IPS-11a (cell line): Measurements from ENCODE around the gene DSCAML1.

Source experiments
- H3K4me3 ChIP-seq: one replicate; pipeline ENCODE4 v1.5.1; 2013; ENCODE audit warnings: low read depth, low read length, control low read depth

The DSCAML1 gene

DNA sequence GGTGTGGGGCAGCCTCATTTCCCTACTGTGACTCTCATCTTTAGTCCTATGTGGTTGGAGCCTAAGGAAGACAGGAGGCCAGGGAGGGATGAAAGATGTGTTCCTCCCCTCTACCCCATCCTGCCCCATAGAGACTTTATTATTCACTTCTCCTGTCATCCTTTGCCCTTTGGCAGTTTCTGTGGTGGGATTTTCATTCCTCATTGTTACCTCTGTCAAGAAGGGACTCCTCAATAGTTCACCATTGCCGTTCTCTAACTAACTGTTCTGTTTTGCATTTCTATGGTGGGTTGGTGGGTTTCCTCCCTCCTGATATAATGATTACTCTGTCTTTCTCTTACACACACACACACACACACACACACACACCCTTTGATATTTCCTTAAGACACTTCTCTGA, 202.3 kb downstream of the DSCAML1 start:
- H3K4me3 ChIP-seq: no peak overlapping the region

GRCh38 chr11:117593065-117593464, 204.0 kb downstream of the DSCAML1 start:
- no peak overlapping the region for H3K4me3 ChIP-seq

GRCh38 chr11:117591316-117592039, 205.5 kb downstream of the DSCAML1 start:
- H3K4me3 ChIP-seq: no peak overlapping the region

GRCh38 chr11:117589063-117589462, 208.0 kb downstream of the DSCAML1 start:
- no peak overlapping the region for H3K4me3 ChIP-seq

DNA sequence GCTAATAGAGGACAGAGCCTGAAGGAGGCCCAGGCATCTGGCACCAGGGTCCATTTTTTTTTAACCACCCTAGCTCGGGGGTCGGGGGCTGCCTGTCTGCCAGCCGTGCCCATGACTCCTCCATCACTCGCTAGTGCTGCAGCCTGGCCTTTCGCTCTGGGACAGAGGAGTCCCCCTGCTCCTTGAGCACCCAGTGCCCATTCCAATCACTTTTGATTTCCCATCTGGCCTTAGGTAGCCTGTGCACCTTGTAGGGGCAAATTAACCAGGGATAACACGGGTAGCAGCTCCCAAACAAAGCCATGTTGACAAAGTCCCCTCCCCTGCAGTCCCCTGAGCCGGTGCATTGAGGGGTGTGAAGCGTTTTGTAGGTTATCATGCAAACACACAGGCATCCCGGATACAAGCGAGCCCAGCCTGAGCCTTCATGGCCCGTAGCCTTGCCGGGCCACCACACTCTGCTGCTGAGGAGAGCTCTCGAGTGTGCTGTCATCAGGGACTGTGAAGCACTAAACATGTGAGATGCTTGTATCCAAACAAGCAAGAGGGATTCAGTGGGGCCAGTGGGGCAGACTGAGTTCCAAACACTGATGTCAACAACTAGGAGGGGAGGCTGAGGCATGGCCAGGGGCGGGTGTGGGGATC, 208.7 kb downstream of the DSCAML1 start:
- H3K4me3 ChIP-seq: no peak overlapping the region

DNA sequence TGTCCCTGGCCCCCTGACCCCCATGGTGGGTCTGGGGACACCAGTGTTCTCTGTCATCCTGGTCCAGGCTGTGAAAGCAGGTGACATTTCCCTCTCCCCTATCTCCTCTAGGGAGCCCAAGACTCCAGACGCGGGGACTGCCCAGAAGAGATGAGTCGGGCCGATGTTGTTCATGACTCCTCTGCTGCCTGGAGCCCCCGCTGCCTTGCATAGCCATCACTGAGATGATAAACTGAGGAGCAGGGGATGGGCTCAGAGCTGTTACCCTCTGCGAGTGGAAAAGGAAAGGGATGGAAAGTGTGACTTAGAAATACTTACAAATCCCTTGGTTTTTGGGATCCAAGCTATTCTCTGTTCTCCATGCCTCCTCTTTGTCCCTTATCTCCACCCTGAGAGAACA, 209.6 kb downstream of the DSCAML1 start:
- H3K4me3 ChIP-seq: no peak overlapping the region

DNA sequence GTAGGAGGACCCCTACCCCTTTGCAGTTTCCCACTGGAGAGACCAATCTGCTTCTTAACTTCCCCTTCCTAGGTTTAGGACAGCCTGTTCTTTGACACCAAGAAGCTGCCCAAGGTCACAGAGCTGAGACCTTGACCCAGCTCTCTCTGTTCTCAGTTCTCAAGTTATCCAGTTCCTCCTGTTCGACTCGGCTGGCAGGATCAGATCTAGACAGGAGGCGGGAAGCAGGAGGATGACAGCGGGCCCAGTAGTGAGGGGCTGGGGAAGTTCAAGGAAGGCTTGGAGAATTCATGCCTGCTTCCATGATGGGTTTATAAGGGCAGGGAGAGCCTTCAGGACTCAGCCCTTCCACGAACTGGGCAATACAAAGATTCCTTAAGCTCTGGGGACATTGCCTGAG, 210.6 kb downstream of the DSCAML1 start:
- no peak overlapping the region for H3K4me3 ChIP-seq

DNA sequence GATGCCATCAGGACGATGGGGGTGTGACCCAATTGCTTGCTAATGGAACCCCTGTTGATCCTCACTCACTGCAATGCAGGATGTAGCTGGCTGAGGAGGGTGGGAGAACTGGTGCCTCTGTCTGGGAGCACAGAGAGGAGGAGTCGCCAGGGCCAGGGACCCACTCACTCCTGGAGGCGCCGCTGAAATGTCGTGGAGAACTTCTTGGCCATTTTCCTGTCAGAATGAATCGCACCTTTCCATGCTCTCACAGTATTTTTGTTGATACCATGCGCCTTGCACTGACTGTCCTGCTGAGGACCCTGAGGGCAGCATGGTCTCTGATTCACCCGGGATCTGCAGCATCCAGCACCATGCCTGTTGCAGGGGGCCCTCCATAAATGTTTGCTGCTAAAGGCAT, 211.4 kb downstream of the DSCAML1 start:
- no peak overlapping the region for H3K4me3 ChIP-seq

DNA sequence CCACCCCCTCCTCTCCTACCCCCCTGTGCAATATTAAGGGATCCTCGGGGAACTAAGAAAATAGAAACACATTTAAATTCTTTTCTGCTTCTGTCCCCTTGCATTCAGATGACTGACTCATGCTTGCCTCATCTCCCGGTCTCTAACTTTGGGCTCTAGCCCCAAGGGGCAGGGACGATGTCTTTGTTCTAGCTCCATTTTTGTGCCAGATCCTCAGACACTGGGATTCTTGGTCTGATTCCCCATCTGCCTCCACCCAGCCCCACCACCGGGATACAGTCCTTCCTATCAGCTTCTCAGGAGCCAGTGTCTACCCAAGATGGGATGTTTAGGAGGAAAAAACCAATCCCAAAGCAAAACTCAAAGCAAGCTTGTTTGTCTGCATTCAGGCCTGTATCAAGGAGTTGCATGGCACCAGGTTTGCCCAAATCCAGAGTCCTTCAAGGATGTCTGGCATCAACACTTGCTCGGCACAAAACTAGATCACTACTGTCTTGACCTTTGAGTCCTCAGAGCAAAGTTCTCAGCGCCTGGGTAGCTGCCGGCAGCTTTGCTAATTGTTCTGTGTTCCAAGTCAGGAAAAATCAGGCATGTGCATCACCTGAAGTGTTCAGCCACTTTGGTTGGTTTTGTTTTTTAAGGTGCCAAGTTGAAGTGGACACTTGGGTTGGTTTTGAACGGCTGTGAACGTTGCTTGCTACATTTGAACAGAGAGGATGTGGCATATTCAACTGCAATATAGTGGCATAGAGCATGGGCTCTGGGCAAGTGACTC, 212.8 kb downstream of the DSCAML1 start:
- no peak overlapping the region for H3K4me3 ChIP-seq

DNA sequence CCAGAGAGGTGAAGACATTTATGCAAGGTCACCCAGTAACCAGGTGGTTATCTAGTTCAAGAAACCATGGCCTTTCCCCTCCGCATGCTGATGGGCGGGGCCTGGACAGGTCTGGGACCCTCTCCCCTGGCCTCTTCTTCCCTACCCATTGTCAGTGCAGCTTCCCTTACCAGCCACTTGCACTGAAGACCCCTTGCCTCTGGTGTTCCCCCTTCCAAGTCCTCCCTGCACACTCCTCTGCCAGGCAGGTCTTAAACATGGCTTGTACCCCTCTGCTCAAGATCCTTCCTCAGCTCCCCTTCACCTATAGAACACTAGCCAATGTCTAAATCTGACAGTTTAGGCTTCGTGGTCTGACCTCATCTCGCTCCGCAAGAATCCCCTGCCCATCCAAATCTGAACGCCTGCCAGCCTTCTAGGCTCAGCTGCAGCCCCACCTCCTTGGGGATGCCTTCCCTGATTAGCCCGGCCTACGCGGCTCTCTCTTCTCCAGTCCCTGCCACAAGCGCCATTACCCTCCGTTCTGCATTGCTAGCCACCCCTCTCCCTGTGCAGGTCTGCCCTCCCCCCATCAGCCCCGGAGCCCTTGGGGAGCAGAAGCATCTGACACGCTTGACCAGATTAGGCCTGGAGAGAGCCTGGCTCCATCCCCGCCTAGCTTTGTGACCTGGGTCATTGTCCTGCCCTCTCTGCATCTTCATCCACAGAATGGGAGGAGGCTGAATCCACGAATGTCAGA, 213.8 kb downstream of the DSCAML1 start:
- no peak overlapping the region for H3K4me3 ChIP-seq

GRCh38 chr11:117582433-117582832, 214.6 kb downstream of the DSCAML1 start:
- no peak overlapping the region for H3K4me3 ChIP-seq

DNA sequence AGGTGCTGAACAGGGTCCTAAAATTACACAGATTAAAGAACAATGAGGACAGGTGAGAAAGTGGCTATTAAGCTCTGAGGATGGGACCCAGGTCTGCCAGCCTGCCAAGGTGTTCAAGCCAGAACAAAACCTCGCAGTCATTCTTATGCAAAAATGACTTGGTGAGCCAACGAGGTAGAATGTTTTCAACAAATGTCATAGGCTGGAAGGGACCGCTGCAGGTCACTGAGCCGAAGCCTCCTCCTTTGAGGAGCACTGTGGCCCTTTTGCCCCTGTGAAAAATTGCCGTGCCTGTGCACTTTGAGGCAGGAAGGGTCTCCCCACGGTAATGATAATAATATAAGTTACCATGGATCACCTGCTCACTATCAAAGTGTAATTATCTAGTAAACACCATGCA, 216.2 kb downstream of the DSCAML1 start:
- H3K4me3 ChIP-seq: no peak overlapping the region

DNA sequence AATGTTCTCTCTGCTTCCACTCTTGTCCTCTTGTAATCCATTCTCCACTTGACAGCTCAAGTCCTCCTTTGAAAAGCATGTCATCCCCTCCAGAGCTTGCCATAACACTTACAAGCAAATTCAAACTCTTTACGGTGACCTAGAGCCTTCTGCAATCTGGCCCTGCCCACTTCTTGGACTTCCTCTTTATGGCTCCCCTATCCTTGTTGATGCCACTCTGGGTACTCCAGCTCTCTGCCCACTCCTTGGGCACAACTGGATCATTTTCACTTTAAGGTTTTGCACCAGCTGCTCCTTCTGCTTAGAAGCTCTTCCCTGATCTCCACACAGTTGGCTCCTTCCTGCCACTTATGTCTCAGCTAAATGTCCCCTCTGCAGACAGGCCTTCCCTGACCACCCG, 217.9 kb downstream of the DSCAML1 start:
- no peak overlapping the region for H3K4me3 ChIP-seq

DNA sequence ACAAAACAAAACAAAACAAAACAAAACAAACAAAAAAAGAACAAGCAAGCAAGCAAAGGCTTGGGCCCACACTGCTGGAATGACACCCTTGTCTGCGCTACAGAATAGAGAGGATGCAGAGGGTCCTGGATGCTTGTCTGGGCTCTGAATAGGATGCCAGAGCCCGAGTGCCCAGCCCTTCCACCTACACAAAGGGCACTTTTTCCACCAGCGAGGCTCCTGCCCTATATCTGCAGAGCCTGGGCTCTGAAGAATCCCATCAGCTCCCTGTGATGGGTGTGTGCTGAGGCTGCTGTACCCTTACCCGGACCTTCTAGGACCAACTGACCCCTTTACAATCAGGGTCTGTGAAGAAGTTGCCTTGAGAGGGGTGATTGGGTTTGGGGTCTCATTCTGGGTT, 221.2 kb downstream of the DSCAML1 start:
- no peak overlapping the region for H3K4me3 ChIP-seq

- H3K4me3 ChIP-seq: no peak overlapping the region
Observed at GRCh38 chr11:117574551-117574950, 222.5 kb downstream of the DSCAML1 start.

- H3K4me3 ChIP-seq: no peak overlapping the region
Observed at GRCh38 chr11:117573326-117573725, 223.7 kb downstream of the DSCAML1 start.

DNA sequence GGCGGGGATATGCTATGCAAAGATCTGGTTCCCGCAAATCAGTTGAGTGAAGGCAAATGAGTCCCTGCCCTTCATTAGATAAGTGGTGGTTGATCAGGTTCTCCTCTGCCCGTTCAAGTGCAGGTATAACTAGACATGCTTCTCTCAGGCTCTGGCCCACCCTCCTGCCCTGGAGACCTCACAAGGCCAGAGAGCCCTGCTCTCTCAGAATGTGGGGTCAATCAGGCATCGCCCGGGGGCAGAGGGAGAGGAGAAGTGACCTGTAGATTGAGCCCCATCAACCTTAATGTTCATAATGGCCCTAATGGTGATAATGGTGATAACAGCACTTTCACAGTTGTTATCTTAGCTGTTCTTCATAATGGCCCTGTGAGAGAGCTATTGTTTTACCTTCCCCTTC, 224.3 kb downstream of the DSCAML1 start:
- H3K4me3 ChIP-seq: no peak overlapping the region

GRCh38 chr11:117572129-117572528, 224.9 kb downstream of the DSCAML1 start:
- no peak overlapping the region for H3K4me3 ChIP-seq

GRCh38 chr11:117570701-117571100, 226.3 kb downstream of the DSCAML1 start:
- no peak overlapping the region for H3K4me3 ChIP-seq

DNA sequence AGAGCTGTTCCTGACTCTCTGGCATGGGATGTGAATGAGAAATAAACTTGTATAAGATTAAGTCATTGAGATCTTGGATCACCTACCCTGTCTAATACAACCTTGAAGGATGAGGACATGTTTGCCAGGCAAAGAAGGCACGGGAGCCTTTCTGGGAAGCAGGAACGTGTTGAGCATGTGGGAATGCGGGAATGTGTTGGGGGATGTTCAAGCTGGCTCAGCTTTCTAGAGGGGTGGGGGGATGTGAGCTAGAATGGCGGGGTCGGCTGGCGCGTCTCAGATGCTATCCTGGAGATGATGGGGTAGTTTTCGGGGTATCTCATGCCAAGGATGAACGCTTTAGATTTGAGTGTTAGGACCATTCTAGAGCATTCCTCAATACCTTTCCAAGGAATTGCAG, 227.1 kb downstream of the DSCAML1 start:
- H3K4me3 ChIP-seq: no peak overlapping the region

- no peak overlapping the region for H3K4me3 ChIP-seq
Observed at GRCh38 chr11:117565709-117566108, 231.3 kb downstream of the DSCAML1 start.
